ENCODE data around the gene ZKSCAN3. TPM values are rescaled to one million over a fixed set of nuclear protein-coding genes. Genes with fewer than 3 reads are reported as not detected.
A peak's percentile ranks its signal among the peaks of the same experiment; 100 is the strongest.

ZKSCAN3 gene
- total RNA-seq, 1 donor from 2014 or later, result 4.0 TPM

- DNase-seq (ENCODE audit: missing footprints) (no peak), ATAC-seq (peak; percentile 29)
- intact Hi-C loops (cut with DNase I), result loop anchor here (1.0 to 5.0 kb wide), 2 partner anchors 13 to 54 kb away; partner anchors contain the start of genes PGBD1 and ZKSCAN3
Observed at GRCh38 chr6:28336284-28337120, 13.2 kb upstream of the ZKSCAN3 start.

- intact Hi-C loops (cut with DNase I), result loop anchor here (5.0 kb wide), 1 partner anchor 55 kb away; the partner anchor contains the start of gene PGBD1
- no peak for ATAC-seq
Observed at GRCh38 chr6:28337121-28337520, 12.6 kb upstream of the ZKSCAN3 start.

GRCh38 chr6:28340310-28341095 lies 9.2 kb upstream of the ZKSCAN3 start:
- DNase-seq (ENCODE audit: missing footprints), result no peak
- ATAC-seq, result no peak
- intact Hi-C loops (cut with DNase I), result no loop called here

More at GRCh38 chr6:28337121-28337520, 12.6 kb upstream of the ZKSCAN3 start:
- DNase-seq (ENCODE audit: missing footprints), result no peak

- DNase-seq (ENCODE audit: missing footprints), result no peak
- intact Hi-C loops (cut with DNase I), result no loop called here
- no peak for ATAC-seq
Observed at GRCh38 chr6:28343898-28344677, 5.7 kb upstream of the ZKSCAN3 start.

- intact Hi-C loops (cut with DNase I), result no loop called here
- ATAC-seq (no peak), DNase-seq (ENCODE audit: missing footprints) (no peak)
Observed at GRCh38 chr6:28345201-28345600, 4.5 kb upstream of the ZKSCAN3 start.

GRCh38 chr6:28347119-28347518 lies 2.6 kb upstream of the ZKSCAN3 start:
- no peak for DNase-seq (ENCODE audit: missing footprints)
- no peak for ATAC-seq
- intact Hi-C loops (cut with DNase I), result no loop called here

GRCh38 chr6:28349344-28349891 lies 329 bp upstream of the ZKSCAN3 start:
- intact Hi-C loops (cut with DNase I), result loop anchor here (1.0 kb wide), 1 partner anchor 13 kb away; the partner anchor contains the start of gene ZSCAN31
- no peak for ATAC-seq
- no peak for DNase-seq (ENCODE audit: missing footprints)

- no peak for DNase-seq (ENCODE audit: missing footprints)
- intact Hi-C loops (cut with DNase I), result loop anchor here (2.0 to 10.0 kb wide), 3 partner anchors 214 to 876 kb away; partner anchors contain the start of gene ZNF184
- ATAC-seq, result no peak
Observed at GRCh38 chr6:28351087-28351486, 1.3 kb downstream of the ZKSCAN3 start.

- intact Hi-C loops (cut with DNase I), result loop anchor here (2.0 to 10.0 kb wide), 3 partner anchors 215 to 877 kb away; partner anchors contain the start of gene ZNF184
- ATAC-seq (no peak), DNase-seq (ENCODE audit: missing footprints) (no peak)
Observed at GRCh38 chr6:28351493-28351925, 1.8 kb downstream of the ZKSCAN3 start.

- intact Hi-C loops (cut with DNase I), result loop anchor here (10.0 kb wide), 2 partner anchors 459 to 879 kb away; partner anchors contain the start of gene ZNF184
- no peak for DNase-seq (ENCODE audit: missing footprints)
- no peak for ATAC-seq
Observed at GRCh38 chr6:28353356-28353755, 3.6 kb downstream of the ZKSCAN3 start.

- ATAC-seq, result no peak
- intact Hi-C loops (cut with DNase I), result loop anchor here (2.0 to 10.0 kb wide), 3 partner anchors 101 to 879 kb away; partner anchors contain the start of genes ZKSCAN4 and ZNF184
- no peak for DNase-seq (ENCODE audit: missing footprints)
Observed at GRCh38 chr6:28353981-28354676, 4.4 kb downstream of the ZKSCAN3 start.

- DNase-seq (ENCODE audit: missing footprints) (no peak), ATAC-seq (no peak)
- intact Hi-C loops (cut with DNase I), result loop anchor here (2.0 to 10.0 kb wide), 5 partner anchors 73 to 880 kb away; partner anchors contain the start of genes PGBD1, ZKSCAN4, ZNF165 and ZNF184
Observed at GRCh38 chr6:28354688-28355554, 5.2 kb downstream of the ZKSCAN3 start.

- intact Hi-C loops (cut with DNase I), result loop anchor here (2.0 to 10.0 kb wide), 6 partner anchors 74 to 881 kb away; partner anchors contain the start of genes PGBD1, ZKSCAN4, ZNF165 and ZNF184
- ATAC-seq (peak; percentile 88), DNase-seq (ENCODE audit: missing footprints) (peak; percentile 84)
Observed at GRCh38 chr6:28355743-28356665, 6.3 kb downstream of the ZKSCAN3 start.

GRCh38 chr6:28356666-28357020 lies 6.9 kb downstream of the ZKSCAN3 start:
- ATAC-seq, result no peak
- no peak for DNase-seq (ENCODE audit: missing footprints)
- intact Hi-C loops (cut with DNase I), result loop anchor here (2.0 to 10.0 kb wide), 5 partner anchors 74 to 882 kb away; partner anchors contain the start of genes PGBD1, ZNF165 and ZNF184

- intact Hi-C loops (cut with DNase I), result loop anchor here (2.0 to 10.0 kb wide), 5 partner anchors 75 to 882 kb away; partner anchors contain the start of genes PGBD1, ZNF165 and ZNF184
- no peak for ATAC-seq
- no peak for DNase-seq (ENCODE audit: missing footprints)
Observed at GRCh38 chr6:28357036-28357435, 7.3 kb downstream of the ZKSCAN3 start.
